Measurements from ENCODE around the gene C14orf132.

C14orf132 gene

GRCh38 chr14:96030108-96030760, 8.9 kb upstream of the C14orf132 start:
- no peak for DNase-seq (ENCODE audit: low spot score)
- TF ChIP-seq CTCF (IDR thresholded peaks at IDR 0.05; ENCODE audit: extremely low read depth, missing control alignments) = no peak

GRCh38 chr14:96031691-96032090, 7.5 kb upstream of the C14orf132 start:
- no peak for DNase-seq (ENCODE audit: low spot score)
- no peak for TF ChIP-seq CTCF (IDR thresholded peaks at IDR 0.05; ENCODE audit: extremely low read depth, missing control alignments)

GRCh38 chr14:96035456-96035855, 3.7 kb upstream of the C14orf132 start:
- DNase-seq (ENCODE audit: low spot score) = no peak
- TF ChIP-seq CTCF (IDR thresholded peaks at IDR 0.05; ENCODE audit: extremely low read depth, missing control alignments) = no peak

GRCh38 chr14:96037891-96038557, 1.1 kb upstream of the C14orf132 start:
- no peak for DNase-seq (ENCODE audit: low spot score)
- TF ChIP-seq CTCF (IDR thresholded peaks at IDR 0.05; ENCODE audit: extremely low read depth, missing control alignments) = no peak

GRCh38 chr14:96038558-96038919, 623 bp upstream of the C14orf132 start:
- no peak for DNase-seq (ENCODE audit: low spot score)

GRCh38 chr14:96039633-96040311, 610 bp downstream of the C14orf132 start:
- DNase-seq (ENCODE audit: low spot score) = peak; percentile 41
- no peak for TF ChIP-seq CTCF (IDR thresholded peaks at IDR 0.05; ENCODE audit: extremely low read depth, missing control alignments)

More at GRCh38 chr14:96038558-96038919, 623 bp upstream of the C14orf132 start:
- TF ChIP-seq CTCF (IDR thresholded peaks at IDR 0.05; ENCODE audit: extremely low read depth, missing control alignments) = no peak

- no peak for TF ChIP-seq CTCF (IDR thresholded peaks at IDR 0.05; ENCODE audit: extremely low read depth, missing control alignments)
- no peak for DNase-seq (ENCODE audit: low spot score)
Measured at GRCh38 chr14:96040828-96041371, 1.7 kb downstream of the C14orf132 start.
